Measurements from ENCODE around the gene PIP5K1B. TPM values are rescaled to one million over a fixed set of nuclear protein-coding genes. Genes with fewer than 3 reads are reported as not detected.

The PIP5K1B gene
- total RNA-seq, 1 experiment from 2014 or later: 5.2 TPM

GRCh38 chr9:68872026-68872501 is 167.0 kb downstream of the PIP5K1B start (continued):
- TF ChIP-seq E2F5 (CRISPR knock-in tag; IDR thresholded peaks at IDR 0.05): no peak
- 0 out of 2 replicates have a peak, but pooled peaks have one; percentile 26 for TF ChIP-seq ZBTB43 (CRISPR knock-in tag; IDR thresholded peaks at IDR 0.05)
- TF ChIP-seq, protein P1, sequence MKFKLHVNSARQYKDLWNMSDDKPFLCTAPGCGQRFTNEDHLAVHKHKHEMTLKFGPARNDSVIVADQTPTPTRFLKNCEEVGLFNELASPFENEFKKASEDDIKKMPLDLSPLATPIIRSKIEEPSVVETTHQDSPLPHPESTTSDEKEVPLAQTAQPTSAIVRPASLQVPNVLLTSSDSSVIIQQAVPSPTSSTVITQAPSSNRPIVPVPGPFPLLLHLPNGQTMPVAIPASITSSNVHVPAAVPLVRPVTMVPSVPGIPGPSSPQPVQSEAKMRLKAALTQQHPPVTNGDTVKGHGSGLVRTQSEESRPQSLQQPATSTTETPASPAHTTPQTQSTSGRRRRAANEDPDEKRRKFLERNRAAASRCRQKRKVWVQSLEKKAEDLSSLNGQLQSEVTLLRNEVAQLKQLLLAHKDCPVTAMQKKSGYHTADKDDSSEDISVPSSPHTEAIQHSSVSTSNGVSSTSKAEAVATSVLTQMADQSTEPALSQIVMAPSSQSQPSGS (CRISPR knock-in tag; IDR thresholded peaks at IDR 0.05; ENCODE audit: borderline replicate concordance, low read depth): no peak
- TF ChIP-seq JUN (CRISPR knock-in tag; IDR thresholded peaks at IDR 0.05): no peak
- TF ChIP-seq TCF7 (CRISPR knock-in tag; IDR thresholded peaks at IDR 0.05; ENCODE audit: low read depth): no peak
- no peak; the same call in 1 of the 2 replicates for TF ChIP-seq AR (CRISPR knock-in tag; IDR thresholded peaks at IDR 0.05)
- TF ChIP-seq GABPB1 (CRISPR knock-in tag; IDR thresholded peaks at IDR 0.05): no peak
- TF ChIP-seq, protein P2, sequence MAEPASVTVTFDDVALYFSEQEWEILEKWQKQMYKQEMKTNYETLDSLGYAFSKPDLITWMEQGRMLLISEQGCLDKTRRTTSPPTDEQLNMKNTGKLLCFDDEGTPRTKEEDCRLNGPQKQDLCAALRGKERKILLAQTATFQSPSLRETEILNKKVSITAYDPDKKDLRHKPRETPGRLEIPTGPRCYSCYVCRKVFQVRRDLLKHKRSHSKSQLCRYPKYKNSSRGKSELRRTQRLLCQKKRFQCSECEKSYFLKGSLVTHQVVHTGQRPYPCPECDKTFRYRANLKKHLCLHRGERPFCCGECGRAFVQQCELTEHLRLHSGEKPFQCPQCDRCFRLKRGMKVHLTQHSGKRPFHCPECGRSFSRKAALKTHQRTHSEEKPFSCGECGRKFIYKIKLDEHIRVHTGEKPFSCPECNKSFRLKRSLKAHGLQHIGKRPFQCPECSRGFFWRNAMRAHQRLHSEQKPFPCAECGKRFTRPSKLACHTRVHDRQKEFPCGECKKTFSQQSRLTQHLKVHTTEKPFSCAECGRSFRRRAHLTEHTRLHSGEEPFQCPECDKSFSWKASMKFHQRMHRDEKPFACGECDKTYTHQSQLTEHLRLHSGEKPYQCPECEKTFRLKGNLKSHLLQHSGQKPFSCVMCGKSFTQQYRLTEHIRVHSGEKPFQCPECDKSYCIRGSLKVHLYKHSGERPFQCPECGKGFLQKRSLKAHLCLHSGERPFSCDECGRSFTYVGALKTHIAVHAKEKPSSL (CRISPR knock-in tag; conservative IDR thresholded peaks at IDR 0.05): no peak; the same call in 1 of the 2 replicates

GRCh38 chr9:68873179-68873578 is 168.1 kb downstream of the PIP5K1B start:
- ChIA-PET POLR2A (interaction anchor here (0.6 to 0.7 kb wide), 2 partner anchors 36 to 141 kb away, joined by 3 to 4 read pairs; no protein-coding TSS in a partner anchor), CTCF (interaction anchor here (0.6 to 3.0 kb wide), 4 partner anchors 28 to 182 kb away, joined by 3 to 13 read pairs (median 6); no protein-coding TSS in a partner anchor)
- Mint-ChIP-seq H3K4me3 (peak overlapping the region; percentile 37; the same call in 1 of the 2 replicates), H3K36me3 (0 out of 2 replicates have a peak, but pooled peaks cover 1% of the 10 kb centered on the region), H3K27me3 (ENCODE audit: low read depth) (no peaks in the 10 kb centered on the region), H3K9me3 (no peaks in the 10 kb centered on the region), H3K27ac (peak overlapping the region; percentile 99), H3K4me1 (peaks cover 92% of the 10 kb centered on the region)
- DNase-seq (ENCODE audit: low spot score) (no peak), ATAC-seq (no peak)
- peak; percentile 98 for TF ChIP-seq ZNF121 (CRISPR knock-in tag; IDR thresholded peaks at IDR 0.05)
- TF ChIP-seq E2F5 (CRISPR knock-in tag; IDR thresholded peaks at IDR 0.05): no peak

- DNase-seq (ENCODE audit: low spot score): no peak
- ChIA-PET CTCF (no interaction called here), POLR2A (no interaction called here)
- ATAC-seq: no peak
- peaks cover 70% of the 10 kb centered on the region for H3K4me1 Mint-ChIP-seq
- H3K36me3 Mint-ChIP-seq: peaks cover 7% of the 10 kb centered on the region; the same call in 1 of the 2 replicates
- no peaks in the 10 kb centered on the region for H3K27me3 Mint-ChIP-seq (ENCODE audit: low read depth)
- peaks cover 7% of the 10 kb centered on the region for H3K9me3 Mint-ChIP-seq
- TF ChIP-seq AR (CRISPR knock-in tag; IDR thresholded peaks at IDR 0.05) (no peak), KAT7 (CRISPR knock-in tag; IDR thresholded peaks at IDR 0.05; ENCODE audit: borderline replicate concordance) (no peak), CTCF (IDR thresholded peaks at IDR 0.05) (no peak), ZNF396 (CRISPR knock-in tag; IDR thresholded peaks at IDR 0.05; ENCODE audit: borderline replicate concordance) (no peak), ATF1 (CRISPR knock-in tag; IDR thresholded peaks at IDR 0.05) (no peak)
- H3K4me3 Mint-ChIP-seq: no peak overlapping the region
- peak overlapping the region; percentile 86 for H3K27ac Mint-ChIP-seq
Measured at GRCh38 chr9:68876273-68876672, 171.2 kb downstream of the PIP5K1B start.

All from WTC11 (cell line).